HG02938 (cell line): ENCODE data around the gene CASKIN2.
"Not testable (repeated sequence)": the region's sequence is repeated elsewhere in the genome, so short reads cannot be mapped to it uniquely, and the experiment has no call there.

Source experiments
- ATAC-seq: cut with Tn5 transposase; IDR thresholded peaks from one replicate; pipeline ENCODE4 v1.9.1; 2021; ENCODE audit warnings: mild to moderate bottlenecking, moderate library complexity; ENCODE audit not compliant: unreplicated experiment

Gene CASKIN2

GRCh38 chr17:75521290-75521689 lies 6.0 kb upstream of the CASKIN2 start:
- ATAC-seq = no peak

- ATAC-seq = not testable (repeated sequence)
Observed at GRCh38 chr17:75520413-75520812, 5.1 kb upstream of the CASKIN2 start.

- no peak for ATAC-seq
Observed at GRCh38 chr17:75518983-75519537, 3.7 kb upstream of the CASKIN2 start.

- no peak for ATAC-seq
Observed at GRCh38 chr17:75518201-75518600, 2.9 kb upstream of the CASKIN2 start.

- ATAC-seq = no peak
Observed at GRCh38 chr17:75517297-75517865, 2.0 kb upstream of the CASKIN2 start.

GRCh38 chr17:75516619-75517296 lies 1.4 kb upstream of the CASKIN2 start:
- no peak for ATAC-seq

- ATAC-seq = peak; percentile 64
Observed at GRCh38 chr17:75516255-75516618, 900 bp upstream of the CASKIN2 start, which contains the start of gene TSEN54. TSS of gene TSEN54 (plus strand) at chr17:75516528. CDS start at chr17:75516561, 33 bp downstream.

GRCh38 chr17:75514919-75515495 lies 330 bp downstream of the CASKIN2 start:
- no peak for ATAC-seq

- ATAC-seq = no peak
Observed at GRCh38 chr17:75514299-75514918, 928 bp downstream of the CASKIN2 start.

GRCh38 chr17:75513641-75514000 lies 1.7 kb downstream of the CASKIN2 start:
- ATAC-seq = no peak

- ATAC-seq = no peak
Observed at GRCh38 chr17:75512926-75513640, 2.3 kb downstream of the CASKIN2 start.

- ATAC-seq = no peak
Observed at GRCh38 chr17:75511610-75512575, 3.4 kb downstream of the CASKIN2 start.

GRCh38 chr17:75511270-75511609 lies 4.1 kb downstream of the CASKIN2 start:
- ATAC-seq = no peak

GRCh38 chr17:75509528-75510258 lies 5.6 kb downstream of the CASKIN2 start:
- no peak for ATAC-seq

GRCh38 chr17:75508931-75509361 lies 6.4 kb downstream of the CASKIN2 start:
- ATAC-seq = no peak

GRCh38 chr17:75507733-75508719 lies 7.3 kb downstream of the CASKIN2 start:
- ATAC-seq = no peak

- no peak for ATAC-seq
Observed at GRCh38 chr17:75506888-75507287, 8.4 kb downstream of the CASKIN2 start.

- ATAC-seq = no peak
Observed at GRCh38 chr17:75506134-75506533, 9.2 kb downstream of the CASKIN2 start.
